ENCODE measurements around the gene MYL11. TPM values are rescaled to one million over a fixed set of nuclear protein-coding genes. Genes with fewer than 3 reads are reported as not detected.

Gene MYL11, protein sequence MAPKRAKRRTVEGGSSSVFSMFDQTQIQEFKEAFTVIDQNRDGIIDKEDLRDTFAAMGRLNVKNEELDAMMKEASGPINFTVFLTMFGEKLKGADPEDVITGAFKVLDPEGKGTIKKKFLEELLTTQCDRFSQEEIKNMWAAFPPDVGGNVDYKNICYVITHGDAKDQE
- total RNA-seq = not detected

DNA sequence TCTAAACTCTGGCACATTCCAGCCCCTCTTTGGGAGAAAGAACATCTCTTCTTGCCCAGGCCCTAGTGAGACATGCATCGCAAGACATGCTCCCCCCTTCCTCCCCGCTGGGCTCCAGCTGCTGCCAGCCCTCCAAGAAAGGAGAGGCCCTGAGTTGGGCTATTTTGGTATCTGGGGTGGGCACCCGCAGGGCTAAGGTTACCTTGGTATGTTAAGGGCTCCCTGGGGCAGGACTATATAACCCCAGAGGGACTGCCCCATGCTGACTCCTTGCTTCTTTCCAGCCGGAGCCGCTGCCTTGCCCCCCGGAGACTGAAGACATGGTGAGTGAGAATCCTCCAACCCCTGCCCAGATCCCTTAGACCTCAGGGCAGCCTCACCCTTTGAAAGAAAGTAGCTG is at the start of gene MYL11:
MYL11 (plus strand) TSS at position 265 of the 400 bp plus-strand sequence; CDS start at position 321, 56 bp downstream.

DNA sequence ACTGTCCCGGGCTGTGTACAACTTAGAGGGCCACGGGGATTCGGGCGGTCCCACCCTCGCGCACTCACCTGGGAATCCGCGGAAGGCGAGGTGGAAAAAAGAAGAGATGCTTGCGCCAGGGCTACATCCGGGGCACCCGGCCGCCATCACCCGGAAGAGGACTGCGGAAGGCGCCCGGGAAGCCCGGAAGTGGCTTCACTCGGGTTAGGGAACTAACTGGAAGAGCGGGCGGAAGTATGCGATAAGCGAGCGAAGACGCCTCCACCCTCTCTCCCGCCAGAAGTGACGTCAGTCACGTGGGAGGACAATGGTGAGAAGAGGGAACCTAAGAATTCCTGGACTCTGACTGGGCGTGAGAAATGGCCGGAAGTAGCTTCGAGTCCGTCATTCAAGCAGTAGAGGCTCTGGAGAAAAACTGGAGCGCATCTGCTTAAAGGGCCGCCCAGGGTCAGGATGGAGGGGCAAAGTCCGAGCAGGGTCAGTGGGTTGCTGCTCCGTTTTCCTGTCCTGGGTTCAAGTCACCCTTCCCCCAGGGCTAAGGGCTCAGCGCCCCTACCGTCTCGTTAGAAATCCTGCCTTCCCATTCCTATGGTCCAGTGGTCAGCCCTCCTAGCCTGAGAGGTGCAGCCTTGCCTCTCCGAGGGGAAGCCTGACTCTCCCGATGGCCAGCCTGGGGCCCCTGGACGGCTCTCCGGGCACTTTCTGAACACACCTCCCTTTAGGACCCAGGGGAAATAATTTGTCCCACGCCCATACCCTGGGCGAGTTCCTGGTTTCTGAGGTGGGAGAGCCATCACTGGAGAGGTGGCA is 19.3 kb upstream of the MYL11 start, which contains the start of gene CD2BP2:
CD2BP2 (minus strand) TSS at position 165 of the 810 bp plus-strand sequence. CDS start 627 bp downstream, outside the sequence.

DNA sequence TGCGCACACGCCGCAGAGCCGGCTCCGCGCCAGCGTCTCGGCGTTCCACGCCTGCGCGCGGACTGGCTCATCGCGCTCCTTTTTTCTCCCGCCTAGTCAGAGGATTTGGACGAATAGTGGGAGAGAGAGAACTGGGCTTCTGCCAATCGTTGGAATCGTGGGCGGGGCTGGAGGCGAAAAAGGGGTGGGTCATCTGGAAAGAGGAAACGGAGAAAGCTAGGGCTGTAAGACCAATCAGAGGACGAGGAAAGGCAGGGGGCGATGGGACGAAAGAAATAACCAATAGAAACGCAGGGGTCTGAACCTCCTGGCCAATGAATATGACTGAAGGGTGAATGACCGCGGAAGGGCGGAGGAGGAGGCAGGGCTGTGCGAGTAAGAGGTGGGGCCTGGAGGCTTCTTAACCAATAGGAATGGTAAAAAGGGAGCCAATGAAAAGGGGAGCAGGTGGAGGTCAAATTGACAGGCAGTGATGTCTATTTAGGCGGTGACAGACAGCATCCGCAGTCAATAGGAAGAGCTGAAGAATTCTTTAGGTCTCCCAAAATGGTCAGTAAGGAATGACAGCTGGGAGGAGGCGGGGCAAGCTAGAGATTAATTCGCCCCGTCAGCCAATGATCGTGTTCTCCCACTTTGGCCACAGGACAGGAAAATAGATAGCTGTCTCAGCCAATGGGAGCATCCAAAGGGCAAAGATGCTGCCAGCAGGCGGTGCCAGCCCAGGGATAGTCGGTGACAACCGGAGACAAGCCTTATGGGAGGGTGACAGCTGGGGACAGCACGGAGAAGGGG is 4.0 kb upstream of the MYL11 start, which contains the start of gene TBC1D10B:
TBC1D10B (minus strand) TSS at position 39 of the 792 bp plus-strand sequence. CDS start 311 bp downstream, outside the sequence.

DNA sequence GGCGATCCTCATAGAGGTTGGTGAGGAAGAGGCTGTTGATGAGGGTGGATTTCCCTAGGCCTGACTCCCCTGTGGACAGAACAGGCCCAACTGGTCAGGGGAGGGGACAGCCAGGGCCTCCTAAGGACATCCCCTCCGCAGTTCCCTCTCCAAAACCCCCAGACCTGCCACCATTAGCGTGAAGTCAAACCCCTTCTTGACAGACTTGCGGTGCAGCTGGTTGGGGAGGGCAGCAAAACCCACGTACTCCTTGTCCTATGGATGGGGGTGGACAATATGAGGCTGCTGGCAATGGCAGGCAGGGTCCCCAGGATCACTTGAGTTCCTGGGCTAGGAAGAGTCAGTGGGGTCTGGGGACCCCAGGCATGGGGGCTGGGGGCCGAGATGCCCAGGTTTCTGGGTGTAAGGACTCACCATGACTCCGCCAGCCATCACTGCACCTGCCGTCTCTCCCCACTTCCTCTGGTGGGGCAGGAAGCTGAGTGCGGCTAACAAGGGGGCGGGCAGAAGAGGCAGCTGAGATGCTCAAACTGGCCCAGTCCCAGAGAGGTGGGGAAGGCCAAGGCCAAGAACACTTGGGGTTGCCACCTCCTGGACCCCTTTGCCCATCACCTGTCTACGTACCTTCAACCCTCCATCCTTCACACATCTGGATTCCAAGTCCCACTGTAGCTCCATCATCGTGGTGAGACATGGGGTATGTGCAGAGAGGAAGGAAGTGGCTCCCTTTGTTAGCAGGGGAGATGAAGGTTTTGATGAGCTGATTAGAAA is 7.7 kb downstream of the MYL11 start, which contains the start of gene SEPTIN1:
SEPTIN1 (minus strand) TSS at position 451 of the 771 bp plus-strand sequence; CDS start at position 432, 19 bp downstream.

DNA sequence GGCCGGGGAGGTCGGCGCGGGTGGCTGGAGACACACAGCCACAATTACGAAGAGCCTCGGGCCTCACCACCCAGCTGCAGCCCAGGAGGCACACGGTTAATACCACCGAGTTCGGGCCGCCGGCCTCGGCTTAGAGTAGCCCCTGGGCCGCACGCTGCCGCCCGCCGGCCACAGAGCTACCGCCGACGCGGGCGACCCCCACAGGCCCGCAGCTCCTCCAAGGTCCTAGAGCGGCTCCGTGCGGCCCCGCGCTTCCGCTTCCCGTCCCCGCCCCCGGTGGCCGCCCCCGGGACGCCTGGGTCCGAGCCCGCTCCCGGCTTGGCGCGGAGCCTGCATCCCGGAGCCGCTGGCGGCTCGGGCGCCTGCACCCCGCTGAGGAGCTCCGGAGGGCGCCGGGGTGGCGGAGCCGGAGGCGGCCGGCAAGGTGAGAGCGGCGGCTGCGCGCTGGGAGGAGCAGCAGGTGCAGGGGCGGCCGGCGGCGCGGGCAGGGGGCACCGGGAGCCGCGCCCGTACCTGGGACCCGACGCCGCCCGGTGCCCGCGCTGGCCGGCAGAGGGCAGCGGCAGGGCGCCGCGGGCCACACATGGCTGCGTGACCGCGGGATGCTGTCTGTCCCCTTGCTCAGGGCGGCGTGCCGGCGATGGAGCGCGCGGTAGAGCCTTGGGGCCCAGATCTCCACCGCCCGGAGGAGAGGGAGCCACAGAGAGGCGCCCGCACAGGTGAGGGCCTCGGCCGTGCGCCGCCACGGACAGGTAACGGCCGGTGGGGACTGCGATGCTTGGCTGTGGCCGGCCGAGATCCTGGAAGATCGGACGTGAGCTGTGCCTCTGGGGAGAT is 20.8 kb downstream of the MYL11 start, which contains the start of gene ZNF48:
ZNF48 (plus strand) TSS at position 266 of the 837 bp plus-strand sequence; CDS start at position 641, 375 bp downstream.

DNA sequence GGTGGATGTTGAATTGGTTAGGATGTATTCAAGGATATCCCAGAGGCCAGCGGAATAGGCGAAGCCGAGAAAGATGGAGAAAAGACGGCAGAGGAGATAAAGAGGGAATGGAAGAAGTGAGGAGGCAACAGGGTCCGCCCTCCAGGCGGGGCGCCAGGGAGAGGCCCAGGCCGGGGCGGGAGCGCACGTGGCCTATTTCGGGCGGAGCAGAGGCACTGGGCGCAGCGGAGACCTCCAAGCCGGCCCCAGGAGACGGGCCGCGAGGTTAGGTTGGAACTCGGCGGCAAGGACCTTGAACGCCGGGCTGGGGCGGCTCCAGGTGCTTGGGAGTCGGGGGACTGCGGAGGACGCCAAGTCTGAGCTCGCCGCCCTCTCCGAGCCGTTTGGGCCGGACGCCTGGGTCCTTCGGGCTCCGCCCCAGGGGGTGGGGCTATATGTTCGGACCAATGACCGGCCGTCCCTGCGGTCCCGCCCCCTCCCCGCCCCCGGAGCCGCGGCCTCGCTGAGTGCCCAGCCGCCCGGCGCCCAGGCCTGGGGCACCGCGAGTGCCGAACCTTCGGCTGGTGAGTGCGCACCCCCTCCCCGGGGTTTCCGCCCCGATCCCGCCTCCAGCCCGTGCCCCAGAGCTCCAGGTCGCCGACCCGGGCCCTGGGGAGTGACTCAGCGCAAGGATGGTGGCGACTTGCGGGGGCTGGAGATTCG is 32.7 kb downstream of the MYL11 start, which contains the start of gene ZNF771:
ZNF771 (plus strand) TSS at position 505 of the 702 bp plus-strand sequence. CDS start 448 bp downstream, outside the sequence.

Small RNA genes lying within 50 kb of the gene (small RNA-seq; reads per million reads assigned to genes)
- 0.23 reads per million for gene RF00406

Other genes starting within 250 kb of the MYL11 start
- 20.1 TPM for gene CORO1A, start 191.2 kb upstream of the MYL11 start, total RNA-seq
- 5.3 TPM for gene BOLA2B, start 181.1 kb upstream of the MYL11 start, total RNA-seq
- gene SLX1A, start 180.9 kb upstream of the MYL11 start, total RNA-seq = 10.8 TPM
- 1.6 TPM for gene SULT1A3, start 175.5 kb upstream of the MYL11 start, total RNA-seq
- 2.5 TPM for gene NPIPB13, start 126.3 kb upstream of the MYL11 start, total RNA-seq
- 39.9 TPM for gene CD2BP2, start 19.5 kb upstream of the MYL11 start, total RNA-seq
- gene TBC1D10B, start 4.3 kb upstream of the MYL11 start, total RNA-seq = 27.0 TPM
- 1.2 TPM for gene SEPTIN1, start 7.8 kb downstream of the MYL11 start, total RNA-seq
- gene ZNF48, start 20.6 kb downstream of the MYL11 start, total RNA-seq = 29.3 TPM
- 10.4 TPM for gene ZNF771, start 32.8 kb downstream of the MYL11 start, total RNA-seq
- 25.4 TPM for gene DCTPP1, start 55.2 kb downstream of the MYL11 start, total RNA-seq
- 13.8 TPM for gene SEPHS2, start 71.1 kb downstream of the MYL11 start, total RNA-seq
- 1.2 TPM for gene ITGAL, start 97.9 kb downstream of the MYL11 start, total RNA-seq
- 26.5 TPM for gene ZNF768, start 151.8 kb downstream of the MYL11 start, total RNA-seq
- gene ZNF747, start 160.1 kb downstream of the MYL11 start, total RNA-seq = 12.2 TPM
- 9.2 TPM for gene ZNF764, start 183.6 kb downstream of the MYL11 start, total RNA-seq
- gene ZNF688, start 196.9 kb downstream of the MYL11 start, total RNA-seq = 7.6 TPM
- gene ZNF785, start 210.9 kb downstream of the MYL11 start, total RNA-seq = 21.2 TPM
- 12.0 TPM for gene ZNF689, start 235.6 kb downstream of the MYL11 start, total RNA-seq